ENCODE data around the gene UTS2B.

The UTS2B gene

GRCh38 chr3:191352014-191352413, 21.7 kb upstream of the UTS2B start:
- no peak for DNase-seq

GRCh38 chr3:191350396-191351090, 20.2 kb upstream of the UTS2B start:
- DNase-seq, result no peak

- DNase-seq, result no peak
These were observed 17.8 kb upstream of the UTS2B start for GRCh38 chr3:191348098-191348497.

- DNase-seq, result no peak
These were observed 16.9 kb upstream of the UTS2B start for GRCh38 chr3:191347228-191347627.

- DNase-seq, result no peak
These were observed 15.0 kb upstream of the UTS2B start for GRCh38 chr3:191345334-191345733.

- no peak for DNase-seq
These were observed 13.6 kb upstream of the UTS2B start for GRCh38 chr3:191343913-191344312.

- no peak for DNase-seq
These were observed 12.8 kb upstream of the UTS2B start for GRCh38 chr3:191343115-191343514.

GRCh38 chr3:191342411-191342810, 12.1 kb upstream of the UTS2B start:
- no peak for DNase-seq

GRCh38 chr3:191342006-191342405, 11.7 kb upstream of the UTS2B start:
- no peak for DNase-seq

GRCh38 chr3:191340966-191341365, 10.6 kb upstream of the UTS2B start:
- no peak for DNase-seq

GRCh38 chr3:191340351-191340750, 10.0 kb upstream of the UTS2B start:
- no peak for DNase-seq

- DNase-seq, result no peak
These were observed 9.1 kb upstream of the UTS2B start for GRCh38 chr3:191339316-191339917.

- DNase-seq, result no peak
These were observed 7.8 kb upstream of the UTS2B start for GRCh38 chr3:191338177-191338488.

GRCh38 chr3:191336833-191337232, 6.5 kb upstream of the UTS2B start:
- DNase-seq, result no peak

- no peak for DNase-seq
These were observed 4.1 kb upstream of the UTS2B start for GRCh38 chr3:191334346-191334893.

- DNase-seq, result no peak
These were observed 3.1 kb upstream of the UTS2B start for GRCh38 chr3:191333298-191333880.

- no peak for DNase-seq
These were observed 1.1 kb upstream of the UTS2B start for GRCh38 chr3:191331388-191331787.

- peak in 1 of 14 donors; percentile 42 for DNase-seq
These were observed 263 bp upstream of the UTS2B start for GRCh38 chr3:191330530-191331048.

GRCh38 chr3:191328962-191329653, 1.2 kb downstream of the UTS2B start, which contains the start of gene CCDC50:
Gene CCDC50 (plus strand): TSS chr3:191329394. CDS start chr3:191329675, 281 bp downstream.
- peak; percentile 35 to 87 (median 72) for DNase-seq

GRCh38 chr3:191328383-191328961, 1.9 kb downstream of the UTS2B start:
- DNase-seq, result peak in 2 of 14 donors; percentile 10 to 27

GRCh38 chr3:191327526-191327925, 2.8 kb downstream of the UTS2B start:
- no peak for DNase-seq

- no peak for DNase-seq
These were observed 5.4 kb downstream of the UTS2B start for GRCh38 chr3:191324936-191325335.

Data from C1 segment of cervical spinal cord (tissue), 14 donors.